Renal cortical epithelial cell (primary cell): ENCODE results near the gene TRIM24. TPM values are rescaled to one million over a fixed set of nuclear protein-coding genes. Genes with fewer than 3 reads are reported as not detected.
A peak's percentile ranks its signal among the peaks of the same experiment; 100 is the strongest.
"Not testable (repeated sequence)": the region's sequence is repeated elsewhere in the genome, so short reads cannot be mapped to it uniquely, and the experiment has no call there.

Source experiments
- DNase-seq: peaks from one replicate; pipeline ENCODE4 v3.0.0-alpha.2; 2011; ENCODE audit warnings: low read depth
- total RNA-seq: library from RNA; depleted of rRNA; stranded (reverse); fragments of >200 nt; gene quantifications from 2 replicates; pipeline ENCODE4 v1.2.3, GENCODE V29; 2014

Gene TRIM24
- total RNA-seq, 1 donor from 2014 or later = 14.5 TPM

DNA sequence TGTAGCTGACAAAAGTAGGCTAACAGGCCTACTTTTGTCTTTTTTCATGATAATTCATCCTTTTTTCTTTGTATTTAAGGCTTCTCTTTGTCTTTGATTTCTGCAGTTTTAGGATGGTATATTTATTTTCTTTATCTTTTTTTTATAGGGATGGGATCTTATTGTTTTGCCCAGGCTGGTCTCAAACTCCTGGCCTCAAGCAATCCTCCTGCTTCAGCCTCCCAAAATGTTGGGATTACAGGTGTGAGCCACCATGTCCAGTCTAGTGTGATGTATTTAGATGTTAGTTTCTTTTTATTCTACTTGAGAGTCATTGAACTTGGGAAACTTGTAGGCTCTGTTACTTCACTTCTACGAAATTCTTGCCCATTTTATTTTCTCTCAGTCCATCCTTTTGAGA, 35.4 kb downstream of the TRIM24 start:
- DNase-seq = no peak

DNA sequence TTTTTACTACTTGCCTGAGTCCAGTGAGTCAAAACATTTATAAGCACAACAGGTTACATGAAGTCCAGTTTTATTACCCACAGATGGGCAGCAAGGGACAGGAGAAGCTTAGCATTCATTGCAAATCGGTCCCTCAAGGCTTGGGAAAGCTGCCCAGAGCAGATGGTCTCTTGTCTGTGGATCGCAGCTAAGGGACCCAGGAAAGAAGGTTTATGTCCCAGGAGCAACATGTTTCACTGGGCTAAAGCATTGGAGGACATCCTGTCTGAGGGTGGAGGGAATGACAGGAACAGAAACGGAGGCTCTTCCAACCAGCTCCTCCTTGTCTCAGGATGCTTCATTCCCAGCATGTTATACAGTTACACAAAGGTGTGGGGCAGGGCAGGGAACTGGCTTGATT, 39.3 kb downstream of the TRIM24 start:
- DNase-seq = no peak

DNA sequence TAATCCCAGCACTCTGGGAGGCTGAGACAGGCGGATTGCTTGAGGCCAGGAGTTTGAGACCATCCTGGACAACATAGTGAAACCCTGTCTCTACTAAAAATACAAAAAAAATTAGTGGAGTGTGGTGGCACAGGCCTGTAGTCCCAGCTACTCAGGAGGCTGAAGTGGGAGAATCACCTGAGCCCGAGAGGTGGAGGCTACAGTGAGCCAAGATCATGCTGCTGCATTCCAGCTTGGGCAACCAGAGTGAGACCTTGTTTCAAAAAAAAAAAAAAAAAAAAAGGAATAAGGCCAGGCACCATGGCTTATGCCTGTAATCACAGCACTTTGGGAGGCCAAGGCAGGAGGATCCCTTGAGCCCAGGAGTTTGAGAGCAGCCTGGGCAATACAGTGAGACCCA, 40.2 kb downstream of the TRIM24 start:
- not testable (repeated sequence) for DNase-seq

DNA sequence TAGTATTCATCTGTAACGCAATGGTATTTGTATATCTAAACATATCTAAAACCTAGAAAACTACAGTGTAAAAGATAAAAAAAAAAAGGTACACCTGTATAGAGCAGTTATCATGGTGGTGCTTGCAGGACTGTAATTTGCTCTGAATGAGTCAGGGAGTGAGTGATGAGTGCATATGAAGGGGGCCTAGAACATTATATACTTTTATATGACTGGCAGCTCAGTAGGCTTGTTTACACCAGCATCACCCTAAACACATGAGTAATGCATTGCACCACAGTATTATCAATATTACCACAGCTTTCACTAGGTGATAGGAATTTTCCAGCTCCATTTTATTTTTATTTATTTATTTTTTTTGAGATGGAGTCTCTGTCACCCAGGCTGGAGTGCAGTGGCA, 40.8 kb downstream of the TRIM24 start:
- no peak for DNase-seq

DNA sequence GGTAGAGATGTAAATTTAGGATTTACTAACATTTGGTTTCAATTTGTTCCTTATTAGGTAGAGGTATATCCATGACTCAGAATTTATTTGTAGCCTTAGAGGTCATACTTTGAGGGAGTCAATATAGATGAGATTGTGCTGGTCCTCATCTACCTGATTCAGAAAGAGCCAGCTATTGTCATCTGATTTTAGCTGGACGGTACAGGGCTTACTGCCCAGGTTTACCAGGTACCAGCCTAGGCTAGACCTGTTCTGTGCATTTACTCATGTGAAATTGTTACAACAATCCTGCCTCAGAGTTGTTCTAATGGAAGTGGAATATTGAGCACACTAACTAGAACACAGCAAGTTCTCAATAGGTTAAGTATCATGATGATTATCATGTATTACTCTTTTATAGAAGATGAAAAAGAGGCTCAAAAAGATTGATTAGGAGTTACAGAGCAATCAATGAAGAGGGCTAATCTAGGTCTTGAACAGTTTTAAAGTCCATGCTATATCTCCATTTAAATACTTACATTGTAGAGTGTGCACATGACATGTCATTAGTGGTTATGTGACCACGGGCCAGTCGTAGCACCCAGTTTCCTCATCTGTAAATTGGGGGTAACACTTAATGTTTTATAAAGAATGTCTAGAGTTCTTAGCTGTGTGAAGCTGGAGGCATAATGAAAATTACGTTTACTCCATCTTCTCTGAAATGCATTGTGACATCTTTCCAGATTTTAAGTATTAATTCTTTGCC, 42.1 kb downstream of the TRIM24 start:
- no peak for DNase-seq

DNA sequence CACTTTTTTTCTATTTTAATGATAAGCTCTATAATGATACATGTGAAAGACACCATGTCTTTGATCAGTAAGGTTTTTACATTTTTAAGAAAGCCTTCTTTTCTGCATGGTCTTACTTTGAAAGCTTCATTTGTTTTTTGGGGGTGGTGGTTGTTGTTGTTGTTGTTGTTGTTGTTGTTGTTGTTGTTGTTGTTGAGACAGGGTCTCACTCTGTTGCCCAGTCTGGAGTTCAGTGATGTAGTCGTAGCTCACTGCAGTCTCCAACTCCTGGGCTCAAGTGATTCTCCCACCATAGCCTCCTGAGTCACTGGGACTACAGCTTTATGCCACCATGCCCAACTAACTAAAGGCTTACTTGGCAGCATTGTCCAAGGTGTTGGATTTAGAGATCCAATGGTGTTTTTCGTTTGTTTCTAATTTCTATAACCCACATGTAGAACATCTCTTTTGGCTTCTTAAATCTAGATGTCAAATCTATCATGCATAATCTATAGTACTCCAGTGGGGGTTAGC, 45.4 kb downstream of the TRIM24 start:
- no peak for DNase-seq

DNA sequence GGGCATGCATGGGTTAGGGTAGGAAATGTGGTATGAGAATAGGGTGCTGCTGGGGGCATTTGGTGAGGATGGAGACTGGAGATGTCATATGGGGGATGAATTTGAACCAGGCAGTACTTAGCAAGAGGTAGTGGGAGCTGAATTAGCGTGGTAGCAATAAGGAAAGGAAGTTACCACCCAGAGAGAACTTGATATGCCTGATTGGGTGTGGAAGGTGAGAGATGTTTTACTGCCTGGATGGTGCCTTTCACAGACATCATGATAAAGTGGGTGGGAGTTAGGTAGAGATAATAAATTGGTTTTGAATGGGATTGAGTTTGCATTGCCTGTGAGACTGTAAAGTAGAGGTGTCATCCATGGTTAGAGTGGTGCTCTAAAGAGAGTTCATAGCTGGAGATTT, 46.7 kb downstream of the TRIM24 start:
- DNase-seq = no peak

DNA sequence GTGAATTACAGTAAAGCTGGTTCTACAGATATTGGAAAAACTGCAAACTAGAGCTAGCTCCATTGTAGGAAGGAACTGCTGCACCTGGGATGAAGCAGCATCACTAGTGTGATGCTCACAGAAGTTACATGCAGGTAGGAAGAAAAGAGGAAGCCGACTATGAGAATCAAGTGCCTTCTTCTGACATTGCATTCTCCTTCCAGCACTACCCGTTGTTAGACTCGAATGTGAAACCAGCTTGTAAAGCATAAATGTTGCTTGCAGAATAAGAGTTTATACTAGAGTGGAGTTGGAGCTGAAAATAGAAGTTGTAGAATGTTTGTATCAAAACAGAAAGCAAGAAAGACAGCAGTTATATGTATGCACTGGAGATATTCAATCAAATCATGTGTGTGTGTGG, 49.9 kb downstream of the TRIM24 start:
- DNase-seq = no peak

DNA sequence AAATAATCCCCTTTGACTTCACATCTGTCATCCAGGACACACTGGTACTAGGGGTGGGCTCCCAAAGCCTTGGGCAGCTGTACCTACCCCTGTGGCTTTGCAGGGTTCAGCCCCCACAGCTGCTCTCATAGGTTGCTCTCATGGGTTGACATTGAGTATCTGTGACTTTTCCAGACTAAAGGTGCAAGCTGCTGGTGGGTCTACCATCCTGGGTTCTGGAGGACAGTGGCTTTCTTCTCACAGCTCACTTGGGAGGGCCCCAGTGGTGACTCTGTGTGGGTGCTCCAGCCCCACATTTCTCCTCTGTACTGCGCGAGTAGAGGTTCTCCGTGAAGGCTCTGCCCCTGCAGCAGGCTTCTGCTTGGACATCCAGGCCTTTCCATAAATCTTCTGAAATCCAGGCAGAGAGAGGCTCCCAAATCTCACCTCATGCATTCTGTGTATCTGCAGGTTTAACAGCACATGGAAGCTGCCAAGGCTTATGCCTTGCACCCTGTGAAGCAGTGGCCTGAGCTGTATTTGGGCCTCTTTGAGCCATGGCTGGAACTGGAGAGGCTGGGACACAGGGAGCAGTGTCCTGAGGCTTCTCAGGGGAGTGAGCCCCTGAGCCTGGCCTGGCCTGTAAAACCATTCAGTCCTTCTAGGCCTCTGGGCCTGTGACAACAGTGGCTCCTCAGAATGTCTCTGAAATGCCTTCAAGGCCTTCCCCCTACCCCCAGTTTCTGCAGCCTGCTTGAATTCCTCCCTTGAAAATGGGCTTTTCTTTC, 52.2 kb downstream of the TRIM24 start:
- DNase-seq = no peak

DNA sequence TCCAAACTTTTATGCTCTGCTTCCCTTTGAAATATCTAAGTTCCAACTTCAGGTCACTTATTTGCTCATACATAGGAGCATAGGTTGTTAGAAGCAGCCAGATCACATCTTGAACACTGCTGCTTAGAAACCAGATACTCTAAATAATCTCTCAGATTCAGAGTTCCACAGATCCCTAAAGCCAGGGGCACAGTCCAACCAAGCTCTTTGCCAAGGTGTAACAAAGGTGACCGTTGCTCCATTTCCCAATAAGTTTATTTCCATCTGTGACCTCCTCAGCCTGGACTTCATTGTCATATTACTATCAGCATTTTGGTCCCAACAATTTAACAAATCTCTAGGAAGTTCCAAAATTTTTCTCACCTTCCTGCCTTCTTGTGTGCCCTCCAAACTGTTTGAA, 52.8 kb downstream of the TRIM24 start:
- DNase-seq = no peak

DNA sequence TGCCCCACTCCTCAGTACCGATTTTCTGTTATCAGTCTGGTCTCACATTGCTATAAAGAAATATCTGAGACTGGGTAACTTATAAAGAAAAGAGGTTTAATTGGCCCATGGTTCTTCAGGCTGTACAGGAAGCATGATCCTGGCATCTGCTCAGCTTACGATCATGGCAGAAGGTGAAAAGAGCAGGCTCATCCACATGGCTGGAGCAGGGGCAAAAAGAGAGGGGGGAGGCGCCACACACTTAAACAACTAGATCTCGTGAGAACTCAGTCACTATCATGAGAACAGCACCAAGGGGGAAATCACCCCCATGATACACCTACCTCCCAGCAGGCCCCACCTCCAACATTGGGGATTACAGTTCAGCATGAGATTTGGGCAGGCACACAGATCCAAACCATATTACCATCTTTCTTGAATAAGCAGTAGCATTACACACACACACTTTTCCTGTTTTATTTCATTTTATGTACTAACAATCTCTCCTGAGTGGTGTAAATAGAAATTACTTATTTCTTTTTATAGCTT, 53.3 kb downstream of the TRIM24 start:
- no peak for DNase-seq

DNA sequence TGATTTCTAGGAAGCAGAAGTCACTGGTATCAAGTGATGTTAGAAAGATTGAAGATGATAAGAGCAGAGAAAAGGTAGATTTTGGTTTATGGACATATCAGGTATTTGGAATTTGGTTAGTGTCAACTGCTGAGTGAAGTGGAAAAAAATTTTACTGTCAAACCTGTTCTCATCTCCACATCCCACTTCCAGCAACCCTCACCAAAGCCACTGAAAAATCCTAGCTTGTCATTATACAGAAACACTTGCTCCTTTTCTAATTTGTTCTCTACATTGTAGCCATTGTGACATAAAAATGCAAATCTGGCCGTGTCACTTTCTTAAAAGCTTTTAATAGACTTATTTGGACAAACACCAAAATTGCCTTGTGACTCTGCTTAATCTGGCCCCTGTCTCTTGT, 54.0 kb downstream of the TRIM24 start:
- no peak for DNase-seq

DNA sequence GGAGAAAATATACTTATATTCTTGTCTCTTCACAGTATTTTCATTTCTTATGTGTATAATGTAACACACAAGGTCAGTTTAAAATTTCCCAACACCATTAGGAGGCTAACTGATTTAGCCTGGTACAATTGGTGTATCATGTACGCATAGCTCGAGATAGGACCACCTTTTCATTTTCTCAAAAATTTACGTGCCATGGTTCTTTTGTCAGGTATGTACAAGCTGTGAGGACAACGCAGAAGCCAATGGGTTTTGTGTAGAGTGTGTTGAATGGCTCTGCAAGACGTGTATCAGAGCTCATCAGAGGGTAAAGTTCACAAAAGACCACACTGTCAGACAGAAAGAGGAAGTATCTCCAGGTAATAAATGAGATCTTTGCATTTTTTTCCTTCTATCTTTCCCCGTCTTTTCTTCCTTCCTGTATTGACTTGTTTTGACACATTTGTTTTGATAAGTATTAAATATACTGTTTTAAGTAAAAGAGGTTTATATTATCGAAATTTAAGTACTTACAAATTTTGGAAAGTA, 55.0 kb downstream of the TRIM24 start:
- no peak for DNase-seq

DNA sequence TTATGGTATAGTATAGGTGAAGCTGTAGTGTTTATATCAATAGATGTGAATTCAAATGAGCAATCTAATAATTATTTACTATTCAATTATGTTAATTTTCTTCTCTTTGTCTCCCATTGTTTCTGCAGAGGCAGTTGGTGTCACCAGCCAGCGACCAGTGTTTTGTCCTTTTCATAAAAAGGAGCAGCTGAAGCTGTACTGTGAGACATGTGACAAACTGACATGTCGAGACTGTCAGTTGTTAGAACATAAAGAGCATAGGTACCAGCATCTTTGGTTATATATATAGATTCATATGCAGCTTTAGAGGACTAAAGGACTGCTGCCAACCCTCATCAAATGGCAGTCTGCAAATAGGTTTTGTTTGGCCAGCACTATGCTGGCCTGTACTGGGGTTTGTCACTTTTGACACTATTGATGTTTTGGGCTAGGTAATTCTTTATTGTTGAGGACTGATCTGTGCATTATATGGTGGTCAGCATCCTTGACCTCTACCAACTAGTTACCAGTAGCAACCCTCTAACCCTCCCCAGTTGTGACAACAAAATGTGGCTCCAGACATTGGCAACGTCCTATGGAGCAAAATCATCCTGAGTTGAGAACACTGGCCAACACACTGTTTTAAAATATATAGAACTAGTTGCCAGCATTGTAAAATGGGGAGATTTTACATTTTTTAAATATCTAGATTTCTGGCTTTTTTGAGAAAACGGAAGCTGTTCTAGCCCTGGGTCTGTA, 59.2 kb downstream of the TRIM24 start:
- no peak for DNase-seq

DNA sequence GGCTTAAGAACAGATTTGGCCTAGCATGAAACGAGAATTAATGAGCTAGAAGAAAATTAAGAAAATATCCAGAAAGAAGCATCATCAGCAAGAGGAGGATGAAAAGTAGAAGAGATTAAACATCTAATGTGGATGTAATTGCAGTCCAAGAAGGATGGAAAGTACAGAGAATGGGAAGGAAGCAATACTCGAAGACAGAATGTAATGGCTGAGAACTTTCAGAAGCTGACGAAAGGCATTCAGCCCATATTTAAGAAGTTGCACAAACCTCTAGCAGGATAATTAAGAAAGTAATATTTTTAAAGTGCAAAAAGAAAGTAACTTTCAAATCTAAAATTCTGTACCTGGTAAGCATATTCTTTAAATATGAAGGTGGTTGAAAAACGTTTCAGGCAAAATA, 60.7 kb downstream of the TRIM24 start:
- DNase-seq = no peak

DNA sequence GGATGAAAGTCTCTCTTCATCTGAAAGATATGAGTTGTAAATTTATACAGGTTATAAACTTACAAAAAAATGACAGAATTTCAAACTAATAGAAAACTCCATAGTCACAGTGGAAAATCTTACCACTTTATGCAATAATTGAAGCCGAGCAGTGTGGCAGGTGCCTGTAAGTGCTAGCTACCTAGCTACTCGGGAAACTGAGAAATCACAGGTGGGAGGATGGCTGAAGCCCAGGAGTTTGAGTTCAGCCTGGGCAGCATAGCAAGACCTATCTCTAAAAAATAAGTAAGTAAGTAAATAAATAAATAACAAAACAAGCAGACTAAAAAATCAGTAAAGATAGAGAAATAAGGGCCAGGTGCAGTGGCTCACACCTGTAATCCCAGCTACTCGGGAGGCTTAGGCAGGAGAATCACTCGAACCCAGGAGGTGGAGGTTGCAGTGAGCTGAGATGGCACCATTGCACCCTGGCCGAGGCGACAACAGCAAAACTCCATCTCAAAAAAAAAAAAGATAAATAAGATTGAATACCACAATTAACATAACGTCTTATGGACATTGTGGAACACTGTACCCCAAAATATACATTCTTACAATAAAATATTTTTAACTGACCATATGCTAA, 61.9 kb downstream of the TRIM24 start:
- no peak for DNase-seq

DNA sequence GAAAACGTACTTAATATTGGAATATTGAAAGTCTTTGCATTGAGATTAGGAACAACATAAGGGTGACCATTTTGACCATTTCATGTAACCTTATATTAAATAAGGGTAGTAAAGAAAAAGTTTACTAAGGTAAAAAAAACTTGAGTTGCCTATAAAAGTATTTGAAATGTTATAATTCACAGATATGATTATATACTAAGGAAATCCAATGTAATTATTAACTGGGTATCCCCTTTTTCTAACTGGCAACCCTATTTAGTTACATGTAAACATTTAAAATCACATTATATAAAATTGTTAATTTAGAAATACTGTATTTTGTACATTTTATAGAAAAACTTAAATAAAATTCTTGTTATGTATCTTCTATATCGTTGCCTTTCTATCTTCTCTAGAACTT, 64.2 kb downstream of the TRIM24 start:
- DNase-seq = no peak

DNA sequence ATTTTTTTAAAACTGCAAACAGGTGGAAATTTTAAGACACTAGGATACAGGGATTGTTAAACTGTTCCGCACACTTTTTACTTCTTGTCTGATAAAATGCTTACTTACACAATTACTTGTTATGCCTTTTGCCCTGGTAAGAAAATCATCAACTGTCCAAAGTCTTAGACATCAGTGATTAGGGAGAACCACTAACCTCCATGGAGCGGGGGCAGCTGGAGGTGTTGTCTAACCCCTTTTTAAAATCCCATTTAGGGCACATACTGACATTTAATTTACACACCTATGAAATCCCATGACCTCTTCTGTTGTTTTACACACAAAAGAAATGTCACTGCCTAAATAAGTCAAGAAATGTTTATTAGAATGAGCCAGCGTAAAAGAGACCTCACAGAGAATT, 65.7 kb downstream of the TRIM24 start:
- no peak for DNase-seq

DNA sequence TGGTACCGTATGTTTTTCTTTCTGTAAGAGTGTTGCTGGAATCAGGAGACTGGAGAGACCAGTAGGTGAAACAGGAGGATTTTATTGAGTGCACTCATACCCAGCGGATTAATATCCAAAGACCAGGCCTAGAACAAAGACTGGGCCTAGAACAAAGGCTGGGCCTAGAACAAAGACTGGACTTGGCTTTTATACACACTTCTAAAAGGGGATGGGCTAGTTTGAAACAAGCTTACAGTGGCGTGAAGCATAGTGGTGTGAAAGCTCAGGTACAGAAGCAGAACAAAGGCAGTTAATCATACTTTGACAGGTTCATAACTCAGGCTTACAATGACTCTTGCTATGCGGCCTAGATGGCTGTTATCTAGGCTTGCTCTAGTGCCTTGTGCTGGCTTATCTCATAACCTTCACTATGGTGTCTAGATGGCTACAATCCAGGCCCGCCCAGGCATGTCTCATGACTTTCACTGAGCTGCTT, 67.7 kb downstream of the TRIM24 start:
- DNase-seq = no peak

DNA sequence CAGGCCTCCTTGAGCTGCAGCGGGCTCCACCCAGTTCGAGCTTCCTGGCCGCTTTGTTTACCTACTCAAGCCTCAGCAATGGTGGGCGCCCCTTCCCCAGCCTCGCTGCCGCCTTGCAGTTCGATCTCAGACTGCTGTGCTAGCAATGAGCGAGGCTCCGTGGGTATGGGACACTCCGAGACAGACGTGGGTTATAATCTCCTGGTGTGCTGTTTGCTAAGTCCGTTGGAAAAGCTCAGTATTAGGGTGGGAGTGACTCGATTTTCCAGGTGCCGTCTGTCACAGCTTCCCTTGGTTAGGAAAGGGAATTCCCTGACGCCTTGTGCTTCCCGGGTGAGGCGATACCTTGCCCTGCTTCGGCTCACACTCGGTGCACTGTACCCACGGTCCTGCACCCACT, 76.8 kb downstream of the TRIM24 start:
- not testable (repeated sequence) for DNase-seq

DNA sequence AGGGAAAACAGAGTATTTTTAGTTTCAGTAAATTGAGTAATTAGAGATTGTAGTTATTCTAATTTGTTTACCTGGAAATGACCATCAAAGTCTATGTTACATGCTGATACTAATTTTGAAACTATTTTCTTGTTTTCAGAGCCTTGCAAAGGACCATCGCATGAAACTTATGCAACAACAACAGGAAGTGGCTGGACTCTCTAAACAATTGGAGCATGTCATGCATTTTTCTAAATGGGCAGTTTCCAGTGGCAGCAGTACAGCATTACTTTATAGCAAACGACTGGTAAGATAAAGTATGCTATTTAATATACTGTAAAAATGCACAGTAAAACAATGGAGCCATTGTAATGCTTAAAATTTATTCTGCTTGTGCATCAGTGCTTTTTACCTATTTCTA, 78.5 kb downstream of the TRIM24 start:
- DNase-seq = peak; percentile 58
